ENCODE results near the gene ELL. TPM values are rescaled to one million over a fixed set of nuclear protein-coding genes. Genes with fewer than 3 reads are reported as not detected.

Gene ELL
- polyA plus RNA-seq, 1 donor from 2014 or later, result 7.2 TPM

DNA sequence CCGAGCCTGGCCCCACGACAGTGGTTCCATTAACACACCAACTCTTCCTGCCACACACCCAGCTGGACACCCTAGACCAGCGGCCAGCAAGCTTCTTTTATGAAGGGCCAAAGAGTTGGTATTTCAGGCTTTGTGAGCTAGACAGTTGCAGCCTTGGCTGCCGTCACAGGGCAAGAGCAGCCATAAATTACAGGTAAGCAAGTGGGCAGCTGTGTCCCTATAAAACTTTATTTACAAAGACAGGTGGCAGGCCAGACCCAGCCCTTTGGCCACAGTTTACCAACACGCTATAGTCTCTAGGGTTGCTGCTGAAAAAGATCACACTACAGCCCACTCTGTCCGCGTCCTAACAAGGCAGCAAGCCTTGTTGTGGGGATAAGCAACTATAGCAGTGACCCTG is 13.3 kb downstream of the ELL start:
- TF ChIP-seq EP300 (conservative IDR thresholded peaks at IDR 0.05; ENCODE audit: poor library complexity, severe bottlenecking), result no peak
- no peak for TF ChIP-seq MXI1 (conservative IDR thresholded peaks at IDR 0.05; ENCODE audit: poor library complexity, severe bottlenecking)
- TF ChIP-seq REST (IDR thresholded peaks at IDR 0.05; ENCODE audit: borderline replicate concordance), result no peak
- TF ChIP-seq RAD21 (conservative IDR thresholded peaks at IDR 0.05), result no peak
- TF ChIP-seq POLR2AphosphoS5 (IDR thresholded peaks at IDR 0.05), result no peak
- TF ChIP-seq, protein P1, sequence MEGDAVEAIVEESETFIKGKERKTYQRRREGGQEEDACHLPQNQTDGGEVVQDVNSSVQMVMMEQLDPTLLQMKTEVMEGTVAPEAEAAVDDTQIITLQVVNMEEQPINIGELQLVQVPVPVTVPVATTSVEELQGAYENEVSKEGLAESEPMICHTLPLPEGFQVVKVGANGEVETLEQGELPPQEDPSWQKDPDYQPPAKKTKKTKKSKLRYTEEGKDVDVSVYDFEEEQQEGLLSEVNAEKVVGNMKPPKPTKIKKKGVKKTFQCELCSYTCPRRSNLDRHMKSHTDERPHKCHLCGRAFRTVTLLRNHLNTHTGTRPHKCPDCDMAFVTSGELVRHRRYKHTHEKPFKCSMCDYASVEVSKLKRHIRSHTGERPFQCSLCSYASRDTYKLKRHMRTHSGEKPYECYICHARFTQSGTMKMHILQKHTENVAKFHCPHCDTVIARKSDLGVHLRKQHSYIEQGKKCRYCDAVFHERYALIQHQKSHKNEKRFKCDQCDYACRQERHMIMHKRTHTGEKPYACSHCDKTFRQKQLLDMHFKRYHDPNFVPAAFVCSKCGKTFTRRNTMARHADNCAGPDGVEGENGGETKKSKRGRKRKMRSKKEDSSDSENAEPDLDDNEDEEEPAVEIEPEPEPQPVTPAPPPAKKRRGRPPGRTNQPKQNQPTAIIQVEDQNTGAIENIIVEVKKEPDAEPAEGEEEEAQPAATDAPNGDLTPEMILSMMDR (IDR thresholded peaks at IDR 0.05; ENCODE audit: poor library complexity, severe bottlenecking), result no peak
- TF ChIP-seq EZH2 (IDR thresholded peaks at IDR 0.05; ENCODE audit: borderline replicate concordance, insufficient read depth, low read length, poor library complexity, severe bottlenecking), result no peak
- TF ChIP-seq TAF1 (IDR thresholded peaks at IDR 0.05; ENCODE audit: low read depth), result no peak
- no peak overlapping the region for H3K4me2 ChIP-seq (ENCODE audit: low read length)
- H3F3A ChIP-seq (ENCODE audit: insufficient read depth, low read length, poor library complexity, severe bottlenecking), result no peaks in the 10 kb centered on the region
- no peak overlapping the region for H3K27ac ChIP-seq (ENCODE audit: low read length)
- no peaks in the 10 kb centered on the region for H3K9me3 ChIP-seq (ENCODE audit: low read length)
- H3K27me3 ChIP-seq (ENCODE audit: insufficient read depth, low read depth, low read length), result no peaks in the 10 kb centered on the region
- no peaks in the 10 kb centered on the region for H3K36me3 ChIP-seq (ENCODE audit: insufficient read depth, low read length)
- H3K9me2 ChIP-seq (ENCODE audit: insufficient read depth, low read length), result no peaks in the 10 kb centered on the region
- no peaks in the 10 kb centered on the region for H4K20me1 ChIP-seq (ENCODE audit: insufficient read depth)
- H3K9ac ChIP-seq (ENCODE audit: low read length), result no peak overlapping the region
- H2AFZ ChIP-seq (ENCODE audit: low read depth, low read length), result no peak overlapping the region
- H3K4me3 ChIP-seq (ENCODE audit: low read length), result no peak overlapping the region
- no peaks in the 10 kb centered on the region for H3K79me2 ChIP-seq (replicated peaks; ENCODE audit: insufficient read depth, low read length)

GRCh38 chr19:18507727-18508440 is 14.0 kb downstream of the ELL start:
- Histone ChIP-seq H3K9me2 (ENCODE audit: insufficient read depth, low read length) (no peaks in the 10 kb centered on the region), H3F3A (ENCODE audit: insufficient read depth, low read length, poor library complexity, severe bottlenecking) (no peaks in the 10 kb centered on the region), H3K4me2 (ENCODE audit: low read length) (no peak overlapping the region), H4K20me1 (ENCODE audit: insufficient read depth) (no peaks in the 10 kb centered on the region), H3K9ac (ENCODE audit: low read length) (no peak overlapping the region), H3K79me2 (replicated peaks; ENCODE audit: insufficient read depth, low read length) (no peaks in the 10 kb centered on the region), H3K27ac (ENCODE audit: low read length) (no peak overlapping the region), H2AFZ (ENCODE audit: low read depth, low read length) (no peak overlapping the region), H3K36me3 (ENCODE audit: insufficient read depth, low read length) (no peaks in the 10 kb centered on the region), H3K4me3 (ENCODE audit: low read length) (no peak overlapping the region), H3K9me3 (ENCODE audit: low read length) (no peaks in the 10 kb centered on the region), H3K27me3 (ENCODE audit: insufficient read depth, low read depth, low read length) (no peaks in the 10 kb centered on the region)
- TF ChIP-seq, protein P1 (IDR thresholded peaks at IDR 0.05; ENCODE audit: poor library complexity, severe bottlenecking), result no peak
- TF ChIP-seq EZH2 (IDR thresholded peaks at IDR 0.05; ENCODE audit: borderline replicate concordance, insufficient read depth, low read length, poor library complexity, severe bottlenecking) (no peak), RAD21 (conservative IDR thresholded peaks at IDR 0.05) (no peak), SMC3 (conservative IDR thresholded peaks at IDR 0.05; ENCODE audit: poor library complexity) (no peak), EP300 (conservative IDR thresholded peaks at IDR 0.05; ENCODE audit: poor library complexity, severe bottlenecking) (no peak), MXI1 (conservative IDR thresholded peaks at IDR 0.05; ENCODE audit: poor library complexity, severe bottlenecking) (no peak), TAF1 (IDR thresholded peaks at IDR 0.05; ENCODE audit: low read depth) (no peak), POLR2AphosphoS5 (IDR thresholded peaks at IDR 0.05) (no peak), REST (IDR thresholded peaks at IDR 0.05; ENCODE audit: borderline replicate concordance) (no peak)
